Tibial nerve (tissue), 3 donors: Measurements from ENCODE around the gene PRKRIP1.

Experiments
- CTCF ChIP-seq, 5 experiments: fragments of 200-600 bp in 3 of 5; fragments of 450-650 bp in 2 of 5; sonication (generic) in 3 of 5; IDR thresholded peaks; one replicate each; pipeline ENCODE4 v1.5.1; 2016 to 2019; ENCODE audit warnings: antibody characterized with exemption in 5 of 5, mild to moderate bottlenecking in 3 of 5, moderate library complexity in 2 of 5
- POLR2A ChIP-seq, 2 donors: fragments of 450-650 bp; IDR thresholded peaks; one replicate each; pipeline ENCODE4 v1.6.1; 2017; ENCODE audit warnings: antibody characterized with exemption in 2 of 2, mild to moderate bottlenecking in 2 of 2, moderate library complexity in 2 of 2

GRCh38 chr7:102469351-102469971 is 73.3 kb downstream of the PRKRIP1 start:
- no peak for TF ChIP-seq CTCF (IDR thresholded peaks at IDR 0.05)
- no peak for TF ChIP-seq POLR2A (IDR thresholded peaks at IDR 0.05)
